Measurements from ENCODE around the gene GOLGA6D. TPM values are rescaled to one million over a fixed set of nuclear protein-coding genes. Genes with fewer than 3 reads are reported as not detected.
"Not testable (repeated sequence)": the region's sequence is repeated elsewhere in the genome, so short reads cannot be mapped to it uniquely, and the experiment has no call there.

GOLGA6D gene
- total RNA-seq, 1 donor: not detected

GRCh38 chr15:75238150-75238549 is 44.5 kb upstream of the GOLGA6D start:
- no peak for TF ChIP-seq CTCF (IDR thresholded peaks at IDR 0.05; ENCODE audit: insufficient read depth, low read length)
- H3K4me3 ChIP-seq (ENCODE audit: low read depth, low read length): no peak overlapping the region
- no peak for DNase-seq (ENCODE audit: low read depth)

GRCh38 chr15:75245741-75246140 is 36.9 kb upstream of the GOLGA6D start:
- not testable (repeated sequence) for DNase-seq (ENCODE audit: low read depth); H3K4me3 ChIP-seq (ENCODE audit: low read depth, low read length)

GRCh38 chr15:75248991-75249390 is 33.6 kb upstream of the GOLGA6D start:
- H3K4me3 ChIP-seq (ENCODE audit: low read depth, low read length); DNase-seq (ENCODE audit: low read depth): not testable (repeated sequence)

GRCh38 chr15:75249726-75250125 is 32.9 kb upstream of the GOLGA6D start:
- H3K4me3 ChIP-seq (ENCODE audit: low read depth, low read length): no peak overlapping the region
- TF ChIP-seq CTCF (IDR thresholded peaks at IDR 0.05; ENCODE audit: insufficient read depth, low read length): no peak
- DNase-seq (ENCODE audit: low read depth): no peak

- not testable (repeated sequence) for H3K4me3 ChIP-seq (ENCODE audit: low read depth, low read length); DNase-seq (ENCODE audit: low read depth)
Observed at GRCh38 chr15:75251343-75251742, 31.3 kb upstream of the GOLGA6D start.

GRCh38 chr15:75252285-75252684 is 30.4 kb upstream of the GOLGA6D start:
- not testable (repeated sequence) for H3K4me3 ChIP-seq (ENCODE audit: low read depth, low read length); DNase-seq (ENCODE audit: low read depth)

- not testable (repeated sequence) for H3K4me3 ChIP-seq (ENCODE audit: low read depth, low read length); DNase-seq (ENCODE audit: low read depth)
Observed at GRCh38 chr15:75258034-75258433, 24.6 kb upstream of the GOLGA6D start, which contains the start of gene GOLGA6C. TSS of gene GOLGA6C (plus strand) at chr15:75258334. CDS start at chr15:75258599, 265 bp downstream.

- DNase-seq (ENCODE audit: low read depth); H3K4me3 ChIP-seq (ENCODE audit: low read depth, low read length): not testable (repeated sequence)
Observed at GRCh38 chr15:75258620-75259343, 23.9 kb upstream of the GOLGA6D start.

GRCh38 chr15:75259873-75260272 is 22.8 kb upstream of the GOLGA6D start:
- DNase-seq (ENCODE audit: low read depth); H3K4me3 ChIP-seq (ENCODE audit: low read depth, low read length): not testable (repeated sequence)

GRCh38 chr15:75273751-75274359 is 8.8 kb upstream of the GOLGA6D start:
- DNase-seq (ENCODE audit: low read depth); H3K4me3 ChIP-seq (ENCODE audit: low read depth, low read length): not testable (repeated sequence)

GRCh38 chr15:75274509-75275107 is 8.0 kb upstream of the GOLGA6D start:
- peak; percentile 46 for TF ChIP-seq CTCF (IDR thresholded peaks at IDR 0.05; ENCODE audit: insufficient read depth, low read length)
- not testable (repeated sequence) for H3K4me3 ChIP-seq (ENCODE audit: low read depth, low read length)
- DNase-seq (ENCODE audit: low read depth): peak; percentile 18

- DNase-seq (ENCODE audit: low read depth); H3K4me3 ChIP-seq (ENCODE audit: low read depth, low read length): not testable (repeated sequence)
Observed at GRCh38 chr15:75275617-75276016, 7.0 kb upstream of the GOLGA6D start.

- not testable (repeated sequence) for DNase-seq (ENCODE audit: low read depth); H3K4me3 ChIP-seq (ENCODE audit: low read depth, low read length)
Observed at GRCh38 chr15:75278497-75278896, 4.1 kb upstream of the GOLGA6D start.

GRCh38 chr15:75284152-75284551 is 1.5 kb downstream of the GOLGA6D start:
- DNase-seq (ENCODE audit: low read depth); H3K4me3 ChIP-seq (ENCODE audit: low read depth, low read length): not testable (repeated sequence)

- not testable (repeated sequence) for DNase-seq (ENCODE audit: low read depth); H3K4me3 ChIP-seq (ENCODE audit: low read depth, low read length)
Observed at GRCh38 chr15:75293660-75294059, 11.0 kb downstream of the GOLGA6D start.
